A673 (cell line): ENCODE data around the gene ZNF121.

Experiments
- CTCF ChIP-seq: fragments of 300-800, 200-600 bp; sonication (generic); conservative IDR thresholded peaks from 2 replicates; pipeline ENCODE4 v1.5.1; 2017; ENCODE audit warnings: low read depth, mild to moderate bottlenecking, antibody characterized with exemption, low read length, moderate library complexity, mixed read lengths
- EZH2 ChIP-seq: fragments of 200-600 bp; sonication (generic); IDR thresholded peaks from 2 replicates; pipeline ENCODE4 v1.6.1; 2017; ENCODE audit warnings: borderline replicate concordance, low read depth, mild to moderate bottlenecking, mixed read lengths, antibody characterized with exemption, low read length; ENCODE audit not compliant: poor library complexity, severe bottlenecking

DNA sequence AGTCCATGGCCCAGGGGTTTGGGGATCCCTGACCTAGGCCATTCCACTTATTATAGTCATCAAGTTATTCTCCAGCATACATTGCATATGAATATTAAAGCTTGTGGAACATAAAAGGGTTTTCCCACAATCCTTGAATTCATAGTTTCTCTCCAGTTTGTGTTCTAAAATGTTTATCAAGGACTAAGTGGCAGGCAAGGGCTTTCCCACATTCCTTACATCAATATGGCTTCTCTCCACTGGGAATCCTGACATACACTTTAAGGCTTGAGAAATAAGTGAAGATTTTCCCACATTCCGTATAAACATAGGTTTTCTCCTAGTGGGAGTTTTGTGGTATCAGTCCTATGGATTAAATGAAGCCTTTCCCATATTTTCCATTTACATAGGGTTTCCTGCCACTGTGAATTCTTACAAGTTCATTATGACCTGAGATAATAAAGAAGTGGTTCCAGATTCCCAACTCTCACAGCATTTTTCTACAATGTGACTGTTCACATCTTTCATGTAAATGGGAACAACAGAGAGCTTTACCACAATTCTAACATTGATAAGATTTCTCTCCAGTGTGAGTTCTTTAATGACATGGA lies 60.3 kb downstream of the ZNF121 start:
- TF ChIP-seq CTCF (no peak), EZH2 (no peak)
